B cell (primary cell): Measurements from ENCODE around the gene ATAD3C.

ENCODE experiments used
- EZH2 ChIP-seq: IDR thresholded peaks from 2 replicates; pipeline ENCODE4 v1.6.1; 2012; ENCODE audit warnings: borderline replicate concordance, low read depth, mild to moderate bottlenecking, moderate library complexity, low read length; ENCODE audit not compliant: insufficient read depth, poor library complexity, severe bottlenecking
- TF ChIP-seq, protein P1 (sequence below): fragments of 200-600 bp; IDR thresholded peaks from one replicate; pipeline ENCODE4 v1.8.0; 2022; ENCODE audit warnings: antibody characterized with exemption, mild to moderate bottlenecking

DNA sequence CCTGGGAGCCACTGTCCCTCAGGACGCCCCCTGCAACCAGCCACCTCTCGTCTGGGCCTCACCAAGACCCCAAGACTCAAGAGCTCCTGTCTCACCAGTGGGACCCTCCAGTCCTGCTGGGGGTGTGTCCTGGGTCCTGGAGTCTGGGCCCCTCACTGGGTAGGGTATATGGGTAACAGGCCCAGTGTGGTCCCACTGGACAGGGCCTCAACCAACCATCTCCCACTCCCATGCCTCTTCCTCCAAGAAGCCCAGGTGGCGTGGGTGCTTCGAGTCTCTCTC, 14.7 kb upstream of the ATAD3C start:
- TF ChIP-seq, protein P1, sequence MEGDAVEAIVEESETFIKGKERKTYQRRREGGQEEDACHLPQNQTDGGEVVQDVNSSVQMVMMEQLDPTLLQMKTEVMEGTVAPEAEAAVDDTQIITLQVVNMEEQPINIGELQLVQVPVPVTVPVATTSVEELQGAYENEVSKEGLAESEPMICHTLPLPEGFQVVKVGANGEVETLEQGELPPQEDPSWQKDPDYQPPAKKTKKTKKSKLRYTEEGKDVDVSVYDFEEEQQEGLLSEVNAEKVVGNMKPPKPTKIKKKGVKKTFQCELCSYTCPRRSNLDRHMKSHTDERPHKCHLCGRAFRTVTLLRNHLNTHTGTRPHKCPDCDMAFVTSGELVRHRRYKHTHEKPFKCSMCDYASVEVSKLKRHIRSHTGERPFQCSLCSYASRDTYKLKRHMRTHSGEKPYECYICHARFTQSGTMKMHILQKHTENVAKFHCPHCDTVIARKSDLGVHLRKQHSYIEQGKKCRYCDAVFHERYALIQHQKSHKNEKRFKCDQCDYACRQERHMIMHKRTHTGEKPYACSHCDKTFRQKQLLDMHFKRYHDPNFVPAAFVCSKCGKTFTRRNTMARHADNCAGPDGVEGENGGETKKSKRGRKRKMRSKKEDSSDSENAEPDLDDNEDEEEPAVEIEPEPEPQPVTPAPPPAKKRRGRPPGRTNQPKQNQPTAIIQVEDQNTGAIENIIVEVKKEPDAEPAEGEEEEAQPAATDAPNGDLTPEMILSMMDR = no peak
- no peak for TF ChIP-seq EZH2
